ENCODE data around the gene COL20A1. TPM values are rescaled to one million over a fixed set of nuclear protein-coding genes. Genes with fewer than 3 reads are reported as not detected.

COL20A1 gene
- total and polyA plus RNA-seq, 4 donors = 0.06 to 0.09 TPM; not detected in 2

DNA sequence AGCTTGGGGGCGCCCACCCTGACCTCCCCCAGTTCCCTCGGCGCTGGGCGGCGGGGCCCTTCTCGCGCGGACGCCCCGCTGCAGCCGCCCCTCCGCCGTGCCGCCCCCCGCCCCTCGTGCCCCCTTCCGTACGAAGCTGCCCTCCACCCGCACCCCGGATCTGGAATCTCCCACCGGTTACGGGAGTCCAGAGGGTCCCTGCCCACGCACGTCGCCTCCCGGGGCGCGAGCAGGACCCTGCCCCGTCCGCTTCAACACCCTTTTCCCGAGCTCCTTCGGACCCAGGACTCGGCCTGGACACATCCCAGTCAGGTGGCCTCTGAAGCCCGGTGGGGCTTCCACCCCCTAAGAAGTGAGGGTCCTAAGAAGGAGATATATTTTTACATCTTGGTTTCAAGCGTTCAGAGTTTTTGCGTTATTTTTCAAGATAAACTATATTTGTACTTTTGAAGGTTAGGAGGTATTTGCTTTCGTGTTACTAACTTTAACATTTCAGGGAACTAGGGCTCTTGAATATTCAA, 19.9 kb upstream of the COL20A1 start:
- no peak for ATAC-seq (ENCODE audit: insufficient read depth, low FRiP score)
- TF ChIP-seq, protein P1, sequence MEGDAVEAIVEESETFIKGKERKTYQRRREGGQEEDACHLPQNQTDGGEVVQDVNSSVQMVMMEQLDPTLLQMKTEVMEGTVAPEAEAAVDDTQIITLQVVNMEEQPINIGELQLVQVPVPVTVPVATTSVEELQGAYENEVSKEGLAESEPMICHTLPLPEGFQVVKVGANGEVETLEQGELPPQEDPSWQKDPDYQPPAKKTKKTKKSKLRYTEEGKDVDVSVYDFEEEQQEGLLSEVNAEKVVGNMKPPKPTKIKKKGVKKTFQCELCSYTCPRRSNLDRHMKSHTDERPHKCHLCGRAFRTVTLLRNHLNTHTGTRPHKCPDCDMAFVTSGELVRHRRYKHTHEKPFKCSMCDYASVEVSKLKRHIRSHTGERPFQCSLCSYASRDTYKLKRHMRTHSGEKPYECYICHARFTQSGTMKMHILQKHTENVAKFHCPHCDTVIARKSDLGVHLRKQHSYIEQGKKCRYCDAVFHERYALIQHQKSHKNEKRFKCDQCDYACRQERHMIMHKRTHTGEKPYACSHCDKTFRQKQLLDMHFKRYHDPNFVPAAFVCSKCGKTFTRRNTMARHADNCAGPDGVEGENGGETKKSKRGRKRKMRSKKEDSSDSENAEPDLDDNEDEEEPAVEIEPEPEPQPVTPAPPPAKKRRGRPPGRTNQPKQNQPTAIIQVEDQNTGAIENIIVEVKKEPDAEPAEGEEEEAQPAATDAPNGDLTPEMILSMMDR (IDR thresholded peaks at IDR 0.05; ENCODE audit: control extremely low read depth, extremely low read depth) = no peak
- Histone ChIP-seq H3K9me3 (ENCODE audit: control insufficient read depth in 4 of 4, insufficient read depth in 3 of 4, low read length in 3 of 4) (no peaks in the 10 kb centered on the region), H3K4me1 (ENCODE audit: control insufficient read depth in 5 of 5, insufficient read depth in 5 of 5, low read length in 5 of 5) (peaks cover 0 to 43% (median 17%) of the 10 kb centered on the region in 5 donors), H3K4me3 (peak overlapping the region; percentile 92), H3K9ac (ENCODE audit: insufficient read depth in 1 of 2, low read length in 2 of 2) (peak overlapping the region; percentile 31 to 63), H3K27me3 (ENCODE audit: control insufficient read depth in 3 of 3, insufficient read depth in 3 of 3, low read length in 2 of 3) (no peaks in the 10 kb centered on the region), H3K36me3 (ENCODE audit: control insufficient read depth in 4 of 4, insufficient read depth in 4 of 4, low read length in 4 of 4) (peaks cover 0 to 24% (median 1%) of the 10 kb centered on the region in 4 donors), H3K27ac (ENCODE audit: low read depth in 1 of 2, low read length in 1 of 2) (peak overlapping the region in 1 of 2 donors; percentile 40)
- no peak for DNase-seq
- 0% methylated on average over 26 to 37 of the region's 37 CpGs for WGBS, 2 donors

DNA sequence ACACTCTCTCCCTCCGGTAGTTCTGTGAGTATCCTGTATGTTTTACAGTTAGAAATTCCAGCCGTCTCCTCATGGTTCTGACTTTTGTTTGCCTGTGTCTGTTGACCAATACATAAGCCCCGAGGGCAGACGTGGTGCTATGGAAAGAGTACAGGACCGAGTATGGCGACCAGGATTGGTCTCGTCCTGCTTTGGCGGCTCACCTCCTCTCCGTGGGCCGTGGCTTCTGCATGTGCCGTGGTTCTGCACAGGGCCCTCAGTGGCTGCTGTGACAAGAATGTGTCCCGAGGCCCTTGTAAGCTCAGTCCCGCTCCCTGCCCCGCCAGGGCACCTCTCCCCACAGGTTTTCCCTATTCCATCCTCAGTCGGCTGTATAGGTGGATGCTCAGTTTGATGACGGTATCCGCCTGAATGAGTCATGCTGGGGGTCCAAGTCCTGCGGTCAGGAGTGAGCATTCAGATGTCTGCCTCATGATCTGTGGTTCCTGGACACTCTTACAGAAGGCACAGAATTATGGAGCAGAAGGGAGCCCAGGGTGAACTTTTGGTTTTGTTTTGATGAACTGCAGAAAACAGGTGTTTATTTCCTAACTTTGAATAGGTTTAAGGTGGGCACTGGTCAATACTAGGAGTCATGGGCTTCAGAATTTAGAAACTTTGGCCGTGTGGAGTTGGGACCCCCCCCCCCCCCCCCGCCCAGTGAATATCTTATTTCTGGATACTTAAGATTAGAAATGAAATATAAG, 19.2 kb upstream of the COL20A1 start:
- WGBS, 2 donors = 40 to 52% methylated on average over 20 of the region's 20 CpGs
- no peak for DNase-seq
- peaks cover 0 to 37% (median 10%) of the 10 kb centered on the region in 5 donors for H3K4me1 ChIP-seq (ENCODE audit: control insufficient read depth in 5 of 5, insufficient read depth in 5 of 5, low read length in 5 of 5)
- no peak overlapping the region for H3K27ac ChIP-seq (ENCODE audit: low read depth in 1 of 2, low read length in 1 of 2)
- no peaks in the 10 kb centered on the region for H3K27me3 ChIP-seq (ENCODE audit: control insufficient read depth in 3 of 3, insufficient read depth in 3 of 3, low read length in 2 of 3)
- H3K4me3 ChIP-seq = peak overlapping the region; percentile 18
- H3K9me3 ChIP-seq (ENCODE audit: control insufficient read depth in 4 of 4, insufficient read depth in 3 of 4, low read length in 3 of 4) = no peaks in the 10 kb centered on the region
- H3K36me3 ChIP-seq (ENCODE audit: control insufficient read depth in 4 of 4, insufficient read depth in 4 of 4, low read length in 4 of 4) = peaks cover 0 to 31% (median 1%) of the 10 kb centered on the region in 4 donors
- TF ChIP-seq, protein P1 (IDR thresholded peaks at IDR 0.05; ENCODE audit: control extremely low read depth, extremely low read depth) = no peak
- no peak for ATAC-seq (ENCODE audit: insufficient read depth, low FRiP score)
- H3K9ac ChIP-seq (ENCODE audit: insufficient read depth in 1 of 2, low read length in 2 of 2) = peak overlapping the region; percentile 31 to 63

DNA sequence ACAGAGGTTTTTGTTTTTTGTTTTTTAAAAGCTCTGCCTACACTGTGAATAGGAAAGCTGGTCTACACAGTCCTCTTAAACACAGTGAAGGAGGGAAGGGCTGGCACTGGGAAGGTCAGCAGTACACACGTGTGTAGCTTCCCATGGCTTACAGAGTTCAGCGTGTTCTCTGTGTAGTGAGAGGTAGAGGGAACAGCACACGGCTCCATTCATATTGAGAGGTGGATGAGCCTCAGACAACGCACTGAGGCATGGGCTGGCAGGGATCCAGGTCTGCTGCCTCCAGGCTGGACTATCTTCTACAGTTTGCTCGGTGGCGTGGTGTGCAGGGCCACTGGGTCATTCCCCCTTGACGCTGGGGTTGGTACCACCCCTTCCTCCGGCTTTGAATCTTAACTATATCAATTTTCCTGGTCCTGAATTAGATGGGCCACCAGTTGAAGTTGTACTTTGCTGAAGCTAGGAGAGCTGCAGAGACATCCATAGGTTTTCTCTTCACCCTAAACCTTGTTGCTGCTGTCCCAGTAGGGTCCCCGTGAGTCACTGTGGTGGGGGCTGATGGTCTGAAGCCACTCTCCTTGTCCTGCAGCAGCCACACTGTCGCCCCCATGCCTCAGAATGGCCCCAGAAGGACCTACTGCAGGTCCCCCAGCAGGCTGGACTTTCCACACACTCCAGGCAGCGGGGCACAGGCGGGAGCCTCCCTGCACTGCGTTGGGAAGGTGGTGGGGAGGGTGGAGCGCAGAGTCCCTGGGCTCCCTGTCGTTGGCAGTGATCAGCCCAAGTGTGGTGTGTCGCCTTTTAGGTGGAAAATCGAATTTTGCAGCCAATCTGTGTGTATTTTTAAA, 18.4 kb upstream of the COL20A1 start:
- H3K27me3 ChIP-seq (ENCODE audit: control insufficient read depth in 3 of 3, insufficient read depth in 3 of 3, low read length in 2 of 3) = no peaks in the 10 kb centered on the region
- peaks cover 0 to 30% (median 7%) of the 10 kb centered on the region in 5 donors for H3K4me1 ChIP-seq (ENCODE audit: control insufficient read depth in 5 of 5, insufficient read depth in 5 of 5, low read length in 5 of 5)
- H3K36me3 ChIP-seq (ENCODE audit: control insufficient read depth in 4 of 4, insufficient read depth in 4 of 4, low read length in 4 of 4) = peaks cover 0 to 37% (median 1%) of the 10 kb centered on the region in 4 donors
- 83 to 89% methylated on average over 17 of the region's 17 CpGs for WGBS, 2 donors
- H3K9me3 ChIP-seq (ENCODE audit: control insufficient read depth in 4 of 4, insufficient read depth in 3 of 4, low read length in 3 of 4) = no peaks in the 10 kb centered on the region
- H3K4me3 ChIP-seq = no peak overlapping the region
- H3K9ac ChIP-seq (ENCODE audit: insufficient read depth in 1 of 2, low read length in 2 of 2) = no peak overlapping the region
- DNase-seq = no peak
- TF ChIP-seq, protein P1 (IDR thresholded peaks at IDR 0.05; ENCODE audit: control extremely low read depth, extremely low read depth) = no peak
- ATAC-seq (ENCODE audit: insufficient read depth, low FRiP score) = no peak
- no peak overlapping the region for H3K27ac ChIP-seq (ENCODE audit: low read depth in 1 of 2, low read length in 1 of 2)
